ENCODE results near the gene SLIT1.
A peak's percentile ranks its signal among the peaks of the same experiment; 100 is the strongest.

The SLIT1 gene

GRCh38 chr10:97180986-97181385, 4.8 kb downstream of the SLIT1 start:
- TF ChIP-seq CTCF (IDR thresholded peaks at IDR 0.05; ENCODE audit: low read depth, low read length, missing control alignments) = no peak
- Histone ChIP-seq H3K4me3 (ENCODE audit: low read depth, low read length) (no peak overlapping the region), H3K27me3 (replicated peaks) (peaks cover 36% of the 10 kb centered on the region), H3K27ac (no peak overlapping the region), H3K36me3 (replicated peaks) (no peaks in the 10 kb centered on the region)
- in situ Hi-C loops (cut with HindIII; ENCODE audit: low pct_ligation_motif_present, low sequenced_read_pairs) = no loop called here
- no peak for DNase-seq

DNA sequence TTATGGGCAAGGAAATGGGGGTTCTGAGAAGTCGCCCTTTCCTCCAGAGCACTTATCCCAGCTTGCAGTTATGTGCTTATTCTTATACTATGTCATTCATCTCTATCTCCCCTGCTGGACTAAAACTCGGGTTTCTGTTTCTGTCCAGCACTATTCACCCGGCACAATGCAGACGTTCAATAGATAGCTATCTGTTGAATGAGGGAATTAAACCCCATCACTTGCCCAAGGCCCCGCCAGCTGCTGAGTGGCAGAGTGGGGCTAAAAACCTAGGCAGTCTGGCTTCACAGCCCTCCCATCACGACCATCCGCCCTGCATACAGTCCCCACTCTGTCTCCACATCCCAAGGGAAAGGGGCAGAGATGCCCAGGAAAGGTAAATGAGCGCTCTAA, 5.4 kb downstream of the SLIT1 start:
- H3K27me3 ChIP-seq (replicated peaks) = peaks cover 32% of the 10 kb centered on the region
- in situ Hi-C loops (cut with HindIII; ENCODE audit: low pct_ligation_motif_present, low sequenced_read_pairs) = no loop called here
- no peak overlapping the region for H3K4me3 ChIP-seq (ENCODE audit: low read depth, low read length)

GRCh38 chr10:97179731-97180362, 5.9 kb downstream of the SLIT1 start:
- in situ Hi-C loops (cut with HindIII; ENCODE audit: low pct_ligation_motif_present, low sequenced_read_pairs) = no loop called here
- TF ChIP-seq CTCF (IDR thresholded peaks at IDR 0.05; ENCODE audit: low read depth, low read length, missing control alignments) = peak; percentile 34

More for the DNA sequence above, 5.4 kb downstream of the SLIT1 start:
- no peak for TF ChIP-seq CTCF (IDR thresholded peaks at IDR 0.05; ENCODE audit: low read depth, low read length, missing control alignments)
- Histone ChIP-seq H3K36me3 (replicated peaks) (no peaks in the 10 kb centered on the region), H3K27ac (no peak overlapping the region)
- DNase-seq = no peak

GRCh38 chr10:97179311-97179710, 6.4 kb downstream of the SLIT1 start:
- no peak overlapping the region for H3K4me3 ChIP-seq (ENCODE audit: low read depth, low read length)
- TF ChIP-seq CTCF (IDR thresholded peaks at IDR 0.05; ENCODE audit: low read depth, low read length, missing control alignments) = no peak
- no peak for DNase-seq
- H3K36me3 ChIP-seq (replicated peaks) = no peaks in the 10 kb centered on the region
- H3K27ac ChIP-seq = no peak overlapping the region
- in situ Hi-C loops (cut with HindIII; ENCODE audit: low pct_ligation_motif_present, low sequenced_read_pairs) = no loop called here
- H3K27me3 ChIP-seq (replicated peaks) = peaks cover 21% of the 10 kb centered on the region

More at GRCh38 chr10:97179731-97180362, 5.9 kb downstream of the SLIT1 start:
- no peak for DNase-seq
- no peak overlapping the region for H3K27ac ChIP-seq
- peaks cover 27% of the 10 kb centered on the region for H3K27me3 ChIP-seq (replicated peaks)
- no peaks in the 10 kb centered on the region for H3K36me3 ChIP-seq (replicated peaks)
- no peak overlapping the region for H3K4me3 ChIP-seq (ENCODE audit: low read depth, low read length)

GRCh38 chr10:97178074-97178473, 7.7 kb downstream of the SLIT1 start:
- no peak for TF ChIP-seq CTCF (IDR thresholded peaks at IDR 0.05; ENCODE audit: low read depth, low read length, missing control alignments)
- Histone ChIP-seq H3K36me3 (replicated peaks) (no peaks in the 10 kb centered on the region), H3K27ac (no peak overlapping the region), H3K4me3 (ENCODE audit: low read depth, low read length) (no peak overlapping the region), H3K27me3 (replicated peaks) (peaks cover 14% of the 10 kb centered on the region)
- DNase-seq = no peak
- in situ Hi-C loops (cut with HindIII; ENCODE audit: low pct_ligation_motif_present, low sequenced_read_pairs) = no loop called here

GRCh38 chr10:97176226-97176625, 9.5 kb downstream of the SLIT1 start:
- DNase-seq = no peak
- no peak overlapping the region for H3K4me3 ChIP-seq (ENCODE audit: low read depth, low read length)
- no peak overlapping the region for H3K27ac ChIP-seq
- peaks cover 15% of the 10 kb centered on the region for H3K27me3 ChIP-seq (replicated peaks)
- no peak for TF ChIP-seq CTCF (IDR thresholded peaks at IDR 0.05; ENCODE audit: low read depth, low read length, missing control alignments)
- no peaks in the 10 kb centered on the region for H3K36me3 ChIP-seq (replicated peaks)
- in situ Hi-C loops (cut with HindIII; ENCODE audit: low pct_ligation_motif_present, low sequenced_read_pairs) = no loop called here

Data from brain microvascular endothelial cell (primary cell).